RWPE2 (cell line): ENCODE measurements around the gene CSMD2.

Source experiments
- ATAC-seq: fragments of 200-7000 bp; cut with Tn5 transposase; 3 replicates; pipeline ENCODE4 v1.9.1; 2021; ENCODE audit warnings: low read depth
- DNase-seq: peaks from one replicate; pipeline ENCODE4 v3.0.0-alpha.2; 2020; ENCODE audit warnings: low spot score
- H3K27ac ChIP-seq: fragments of 450-650 bp; 2 replicates; pipeline ENCODE4 v1.5.1; 2017; ENCODE audit warnings: mild to moderate bottlenecking; ENCODE audit not compliant: poor library complexity, severe bottlenecking
- H3K27me3 ChIP-seq: fragments of 250-450 bp; sonication (Bioruptor Pico); 2 replicates; pipeline ENCODE4 v1.5.1; 2021; ENCODE audit warnings: mild to moderate bottlenecking, moderate library complexity; ENCODE audit not compliant: insufficient read depth, poor library complexity, severe bottlenecking
- H3K36me3 ChIP-seq: fragments of 250-450 bp; sonication (Bioruptor Pico); 2 replicates; pipeline ENCODE4 v1.5.1; 2020; ENCODE audit warnings: low read depth, mild to moderate bottlenecking, moderate library complexity
- H3K4me1 ChIP-seq: fragments of 250-450 bp; sonication (Bioruptor Pico); 2 replicates; pipeline ENCODE4 v1.5.1; 2021; ENCODE audit warnings: mild to moderate bottlenecking, moderate library complexity; ENCODE audit not compliant: insufficient read depth, poor library complexity, severe bottlenecking
- H3K4me3 ChIP-seq: fragments of 250-450 bp; sonication (Bioruptor Pico); 2 replicates; pipeline ENCODE4 v1.5.1; 2021; ENCODE audit warnings: mild to moderate bottlenecking, moderate library complexity; ENCODE audit not compliant: severe bottlenecking
- H3K9me3 ChIP-seq: fragments of 250-450 bp; sonication (Bioruptor Pico); 2 replicates; pipeline ENCODE4 v1.5.1; 2021; ENCODE audit warnings: mild to moderate bottlenecking, moderate library complexity; ENCODE audit not compliant: severe bottlenecking
- CTCF ChIP-seq: fragments of 450-650 bp; IDR thresholded peaks from one replicate; pipeline ENCODE4 v1.5.1; 2017; ENCODE audit warnings: mild to moderate bottlenecking, moderate library complexity; ENCODE audit not compliant: poor library complexity, severe bottlenecking

Gene CSMD2

GRCh38 chr1:34049477-34049876 is 115.6 kb downstream of the CSMD2 start:
- no peaks in the 10 kb centered on the region for H3K9me3 ChIP-seq
- no peaks in the 10 kb centered on the region for H3K27me3 ChIP-seq
- DNase-seq (no peak), ATAC-seq (no peak)
- no peaks in the 10 kb centered on the region for H3K36me3 ChIP-seq
- H3K4me3 ChIP-seq, result no peak overlapping the region
- no peak for TF ChIP-seq CTCF
- H3K4me1 ChIP-seq, result no peaks in the 10 kb centered on the region
- H3K27ac ChIP-seq, result no peak overlapping the region

- H3K27ac ChIP-seq, result no peak overlapping the region
- H3K27me3 ChIP-seq, result no peaks in the 10 kb centered on the region
- H3K36me3 ChIP-seq, result no peaks in the 10 kb centered on the region
- H3K4me1 ChIP-seq, result no peaks in the 10 kb centered on the region
- TF ChIP-seq CTCF, result no peak
- no peak overlapping the region for H3K4me3 ChIP-seq
- ATAC-seq (no peak), DNase-seq (no peak)
- H3K9me3 ChIP-seq, result no peaks in the 10 kb centered on the region
Observed at GRCh38 chr1:34037856-34038255, 127.2 kb downstream of the CSMD2 start.

- Histone ChIP-seq H3K27me3 (no peaks in the 10 kb centered on the region), H3K27ac (no peak overlapping the region), H3K9me3 (no peaks in the 10 kb centered on the region), H3K4me3 (no peak overlapping the region), H3K36me3 (no peaks in the 10 kb centered on the region), H3K4me1 (no peaks in the 10 kb centered on the region)
- no peak for ATAC-seq
- TF ChIP-seq CTCF, result no peak
- DNase-seq, result no peak
Observed at GRCh38 chr1:34037109-34037508, 127.9 kb downstream of the CSMD2 start.

- Histone ChIP-seq H3K4me3 (no peak overlapping the region), H3K27me3 (no peaks in the 10 kb centered on the region), H3K9me3 (no peaks in the 10 kb centered on the region), H3K4me1 (no peaks in the 10 kb centered on the region), H3K27ac (no peak overlapping the region), H3K36me3 (no peaks in the 10 kb centered on the region)
- DNase-seq, result no peak
- no peak for ATAC-seq
- no peak for TF ChIP-seq CTCF
Observed at GRCh38 chr1:34034036-34034435, 131.0 kb downstream of the CSMD2 start.

GRCh38 chr1:34029954-34030353 is 135.1 kb downstream of the CSMD2 start:
- Histone ChIP-seq H3K4me3 (no peak overlapping the region), H3K4me1 (no peaks in the 10 kb centered on the region), H3K27me3 (no peaks in the 10 kb centered on the region), H3K27ac (no peak overlapping the region), H3K36me3 (no peaks in the 10 kb centered on the region), H3K9me3 (no peaks in the 10 kb centered on the region)
- DNase-seq (no peak), ATAC-seq (no peak)
- TF ChIP-seq CTCF, result no peak
